Measurements from ENCODE around the gene KMT2E. TPM values are rescaled to one million over a fixed set of nuclear protein-coding genes. Genes with fewer than 3 reads are reported as not detected.
A peak's percentile ranks its signal among the peaks of the same experiment; 100 is the strongest.

The KMT2E gene
- total and polyA plus RNA-seq, 2 experiments from 2014 or later = 78.4 to 131 TPM

- no peak for TF ChIP-seq CTCF (IDR thresholded peaks at IDR 0.05; ENCODE audit: low read depth, low read length)
- Histone ChIP-seq H3K36me3 (peaks cover 66% of the 10 kb centered on the region), H3K4me3 (no peak overlapping the region), H3K9me3 (ENCODE audit: low read depth) (no peaks in the 10 kb centered on the region), H3K4me1 (ENCODE audit: low read depth) (no peaks in the 10 kb centered on the region), H3K27me3 (no peaks in the 10 kb centered on the region), H3K27ac (peak overlapping the region; percentile 55)
- DNase-seq (ENCODE audit: low read depth in 1 of 2, low spot score in 1 of 2) = peak in 1 of 2 donors; percentile 86
These were observed 83.6 kb downstream of the KMT2E start for GRCh38 chr7:105097619-105098018.

GRCh38 chr7:105098863-105099515, 85.0 kb downstream of the KMT2E start:
- DNase-seq (ENCODE audit: low read depth in 1 of 2, low spot score in 1 of 2) = no peak
- Histone ChIP-seq H3K36me3 (peaks cover 68% of the 10 kb centered on the region), H3K27me3 (no peaks in the 10 kb centered on the region)

GRCh38 chr7:105101864-105102263, 87.9 kb downstream of the KMT2E start:
- no peaks in the 10 kb centered on the region for H3K27me3 ChIP-seq
- H3K9me3 ChIP-seq (ENCODE audit: low read depth) = no peaks in the 10 kb centered on the region
- no peak overlapping the region for H3K4me3 ChIP-seq
- H3K4me1 ChIP-seq (ENCODE audit: low read depth) = no peaks in the 10 kb centered on the region
- DNase-seq (ENCODE audit: low read depth in 1 of 2, low spot score in 1 of 2) = no peak
- TF ChIP-seq CTCF (IDR thresholded peaks at IDR 0.05; ENCODE audit: low read depth, low read length) = no peak
- peaks cover 74% of the 10 kb centered on the region for H3K36me3 ChIP-seq
- no peak overlapping the region for H3K27ac ChIP-seq

More at GRCh38 chr7:105098863-105099515, 85.0 kb downstream of the KMT2E start:
- no peak overlapping the region for H3K4me3 ChIP-seq
- no peak for TF ChIP-seq CTCF (IDR thresholded peaks at IDR 0.05; ENCODE audit: low read depth, low read length)
- H3K4me1 ChIP-seq (ENCODE audit: low read depth) = no peaks in the 10 kb centered on the region
- H3K27ac ChIP-seq = peak overlapping the region; percentile 62
- no peaks in the 10 kb centered on the region for H3K9me3 ChIP-seq (ENCODE audit: low read depth)

DNA sequence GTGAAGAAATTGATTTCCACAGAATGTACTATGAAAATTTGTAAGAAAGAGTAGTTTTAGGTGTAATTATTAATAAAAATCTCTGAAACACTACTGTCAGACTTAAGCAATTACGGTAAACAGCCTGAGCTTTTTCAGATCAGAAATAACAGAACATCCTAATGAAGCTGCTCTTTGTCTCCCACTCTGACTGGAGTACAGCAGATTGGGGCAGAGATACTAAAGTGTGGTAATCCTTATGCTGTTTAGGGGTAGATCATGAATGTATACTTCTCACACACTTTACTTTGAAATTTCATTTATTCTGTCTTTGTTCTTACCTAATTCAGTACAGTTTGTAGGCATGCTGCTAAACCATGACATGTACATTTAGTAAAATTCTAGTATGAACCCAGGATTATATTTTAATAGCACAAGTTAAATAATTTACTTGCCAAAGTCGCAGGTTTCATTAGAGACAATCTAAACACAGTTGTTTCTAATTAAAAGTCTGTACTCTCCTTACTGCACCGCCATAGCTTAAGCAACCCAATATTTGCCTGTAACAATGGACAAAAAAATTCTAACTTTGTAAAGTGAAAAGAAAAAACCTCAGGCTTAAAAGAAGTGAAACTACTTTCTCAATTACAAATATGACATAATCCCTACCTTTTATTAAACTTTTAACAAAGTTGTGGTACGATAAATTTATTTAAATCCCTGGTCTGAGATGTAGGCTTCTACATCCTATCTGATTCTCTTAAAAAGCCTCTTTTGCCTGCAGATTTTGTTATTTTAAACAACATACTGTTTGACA, 88.8 kb downstream of the KMT2E start:
- no peaks in the 10 kb centered on the region for H3K9me3 ChIP-seq (ENCODE audit: low read depth)
- H3K27me3 ChIP-seq = no peaks in the 10 kb centered on the region
- no peak for DNase-seq (ENCODE audit: low read depth in 1 of 2, low spot score in 1 of 2)
- peaks cover 81% of the 10 kb centered on the region for H3K36me3 ChIP-seq
- TF ChIP-seq CTCF (IDR thresholded peaks at IDR 0.05; ENCODE audit: low read depth, low read length) = no peak
- H3K27ac ChIP-seq = peak overlapping the region; percentile 44
- H3K4me3 ChIP-seq = no peak overlapping the region
- no peaks in the 10 kb centered on the region for H3K4me1 ChIP-seq (ENCODE audit: low read depth)

GRCh38 chr7:105105579-105105978, 91.6 kb downstream of the KMT2E start:
- no peak for DNase-seq (ENCODE audit: low read depth in 1 of 2, low spot score in 1 of 2)
- Histone ChIP-seq H3K27ac (peak overlapping the region; percentile 12), H3K27me3 (no peaks in the 10 kb centered on the region), H3K36me3 (peaks cover 91% of the 10 kb centered on the region), H3K4me3 (no peak overlapping the region), H3K4me1 (ENCODE audit: low read depth) (no peaks in the 10 kb centered on the region), H3K9me3 (ENCODE audit: low read depth) (no peaks in the 10 kb centered on the region)
- TF ChIP-seq CTCF (IDR thresholded peaks at IDR 0.05; ENCODE audit: low read depth, low read length) = no peak
